Urinary bladder (tissue), 4 donors: ENCODE measurements around the gene TNNI3K. TPM values are rescaled to one million over a fixed set of nuclear protein-coding genes. Genes with fewer than 3 reads are reported as not detected.

Experiments used
- DNase-seq: peaks from one replicate; pipeline ENCODE4 v3.0.0-alpha.2; 2015; ENCODE audit errors: extremely low spot score
- H3K27ac ChIP-seq: one replicate; pipeline ENCODE4 v1.5.1; 2013; ENCODE audit warnings: low read depth, mild to moderate bottlenecking, moderate library complexity
- H3K36me3 ChIP-seq: one replicate; pipeline ENCODE4 v1.6.1; 2013; ENCODE audit warnings: mild to moderate bottlenecking, moderate library complexity; ENCODE audit not compliant: insufficient read depth
- H3K4me1 ChIP-seq: one replicate; pipeline ENCODE4 v1.6.1; 2013; ENCODE audit warnings: mild to moderate bottlenecking, moderate library complexity; ENCODE audit not compliant: insufficient read depth
- H3K4me3 ChIP-seq: one replicate; pipeline ENCODE4 v1.5.1; 2013; ENCODE audit warnings: low read depth, low read length
- WGBS: extraction: QIAGEN DNeasy Blood & Tissue Kit; methylation state at CpG from one replicate; pipeline ENCODE4 v1.1.7; 2013; 5-methylcytosine and 5-hydroxymethylcytosine counted together
- polyA plus RNA-seq: library from polyadenylated mRNA; stranded (reverse); fragments of 200-250 nt; gene quantifications from one replicate; pipeline ENCODE4 v1.2.3, GENCODE V29; 2013
- total RNA-seq: library from RNA; depleted of rRNA; stranded (reverse); fragments of >200 nt; gene quantifications from one replicate; pipeline ENCODE4 v1.2.3, GENCODE V29; 2014
- donor health status: healthy with polysubstance abuse.
- donor health status: healthy.

TNNI3K gene
- total and polyA plus RNA-seq, 2 donors, result 1.4 to 5.1 TPM

DNA sequence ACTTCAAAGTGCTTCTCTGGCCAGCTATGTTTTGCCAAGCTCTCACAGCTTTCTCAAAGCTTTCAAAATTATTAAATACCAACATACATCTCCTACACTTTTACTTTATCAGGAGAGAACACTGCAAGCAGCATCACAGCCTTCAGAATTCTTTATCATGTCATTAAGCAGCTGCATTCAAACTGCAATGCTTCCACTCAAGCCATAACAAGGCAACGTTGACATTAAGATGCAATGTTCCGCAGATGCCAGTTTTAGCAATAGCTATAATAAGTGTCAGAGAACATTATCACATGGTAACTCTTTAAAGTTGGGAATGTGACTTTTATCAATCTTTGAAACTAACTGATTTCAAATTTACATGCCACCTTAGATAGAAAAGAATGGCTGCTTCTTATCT is 185.3 kb downstream of the TNNI3K start:
- 46% methylated on average over 2 of the region's 2 CpGs for WGBS
- H3K36me3 ChIP-seq, result no peaks in the 10 kb centered on the region
- no peaks in the 10 kb centered on the region for H3K4me1 ChIP-seq
- H3K4me3 ChIP-seq, result no peak overlapping the region
- DNase-seq, result no peak
- H3K27ac ChIP-seq, result no peak overlapping the region

DNA sequence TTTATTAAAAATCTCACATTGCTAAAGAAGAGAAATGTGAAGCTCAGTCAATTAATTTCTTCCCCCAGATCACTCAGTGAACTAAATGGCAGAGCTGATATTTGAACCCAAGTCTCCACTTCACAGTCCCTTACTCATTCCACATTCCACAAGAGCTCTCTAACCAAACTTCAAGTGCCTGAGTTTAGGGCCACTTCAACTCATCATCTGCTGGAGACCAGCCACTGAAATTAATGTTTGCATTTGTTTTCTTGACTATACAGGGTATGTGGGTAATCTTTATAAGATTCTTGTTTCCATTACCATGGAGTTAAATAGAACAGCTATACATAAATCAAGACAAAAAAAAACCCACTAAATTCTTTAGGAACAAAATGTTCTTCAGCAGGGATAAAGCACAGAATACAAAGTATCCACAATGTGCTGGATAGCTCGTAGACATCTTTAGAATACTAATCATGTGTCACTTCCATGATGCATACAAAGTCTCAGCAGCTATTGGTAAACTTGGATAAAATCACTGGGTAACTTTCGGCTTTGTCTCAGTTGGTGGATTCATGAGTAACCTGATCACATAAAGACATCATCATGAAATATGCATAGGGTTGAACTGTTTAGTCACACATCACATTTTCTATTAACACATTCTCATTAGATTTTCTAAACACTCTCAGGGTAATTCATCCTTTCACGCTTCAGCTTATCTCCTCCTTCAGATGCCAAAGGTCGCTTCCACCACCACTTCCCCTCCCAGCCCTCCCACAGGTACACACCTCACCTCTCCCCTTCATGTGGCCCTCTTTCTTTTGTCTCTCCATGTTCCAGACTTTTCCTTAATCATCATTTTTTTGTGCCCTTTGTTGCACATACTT is 187.5 kb downstream of the TNNI3K start:
- H3K4me3 ChIP-seq, result no peak overlapping the region
- H3K4me1 ChIP-seq, result no peaks in the 10 kb centered on the region
- no peak overlapping the region for H3K27ac ChIP-seq
- WGBS, result 77% methylated on average over 4 of the region's 4 CpGs
- DNase-seq, result no peak
- H3K36me3 ChIP-seq, result no peaks in the 10 kb centered on the region

DNA sequence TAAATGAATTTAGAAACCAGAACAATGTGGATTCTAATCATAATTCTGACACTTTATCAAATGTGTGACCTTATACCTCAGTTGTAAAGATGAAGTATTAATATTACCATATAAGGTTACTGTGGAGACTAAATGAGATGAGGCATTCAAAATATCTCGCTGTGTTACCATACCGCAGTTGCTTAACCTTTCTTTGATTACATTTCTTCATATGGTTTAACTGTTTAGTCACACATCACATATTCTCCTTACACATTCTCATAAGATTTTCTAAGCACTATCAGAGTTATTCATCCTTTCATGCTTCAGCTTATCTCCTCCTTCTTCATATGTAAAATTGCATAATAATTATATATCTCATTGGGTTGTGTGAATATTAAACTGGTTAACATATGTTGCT is 188.3 kb downstream of the TNNI3K start:
- WGBS, result 91% methylated on average over 2 of the region's 2 CpGs
- H3K4me3 ChIP-seq, result no peak overlapping the region
- DNase-seq, result no peak
- H3K27ac ChIP-seq, result no peak overlapping the region
- H3K4me1 ChIP-seq, result no peaks in the 10 kb centered on the region
- H3K36me3 ChIP-seq, result no peaks in the 10 kb centered on the region

DNA sequence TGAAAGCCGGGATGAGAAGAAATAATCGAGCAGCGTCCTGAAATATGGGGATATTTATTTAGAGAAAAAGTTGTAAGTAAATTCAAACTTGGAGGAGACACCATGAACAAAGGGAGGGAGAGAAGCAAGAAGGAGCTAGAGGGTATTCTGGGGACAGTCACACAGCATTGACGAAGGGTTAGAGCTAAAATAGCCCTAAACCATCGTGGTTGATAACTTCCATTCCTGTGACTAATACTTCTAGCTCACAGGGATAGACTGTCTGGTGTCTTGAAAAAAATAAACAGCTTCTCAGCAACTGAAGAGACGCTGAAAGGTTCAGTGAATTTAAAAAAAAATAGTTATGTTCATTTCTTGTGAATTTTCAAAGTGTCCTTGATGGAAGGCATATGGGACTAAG is 190.5 kb downstream of the TNNI3K start:
- Histone ChIP-seq H3K36me3 (no peaks in the 10 kb centered on the region), H3K27ac (no peak overlapping the region), H3K4me3 (no peak overlapping the region), H3K4me1 (no peaks in the 10 kb centered on the region)
- WGBS, result 40% methylated on average over 6 of the region's 6 CpGs
- no peak for DNase-seq

DNA sequence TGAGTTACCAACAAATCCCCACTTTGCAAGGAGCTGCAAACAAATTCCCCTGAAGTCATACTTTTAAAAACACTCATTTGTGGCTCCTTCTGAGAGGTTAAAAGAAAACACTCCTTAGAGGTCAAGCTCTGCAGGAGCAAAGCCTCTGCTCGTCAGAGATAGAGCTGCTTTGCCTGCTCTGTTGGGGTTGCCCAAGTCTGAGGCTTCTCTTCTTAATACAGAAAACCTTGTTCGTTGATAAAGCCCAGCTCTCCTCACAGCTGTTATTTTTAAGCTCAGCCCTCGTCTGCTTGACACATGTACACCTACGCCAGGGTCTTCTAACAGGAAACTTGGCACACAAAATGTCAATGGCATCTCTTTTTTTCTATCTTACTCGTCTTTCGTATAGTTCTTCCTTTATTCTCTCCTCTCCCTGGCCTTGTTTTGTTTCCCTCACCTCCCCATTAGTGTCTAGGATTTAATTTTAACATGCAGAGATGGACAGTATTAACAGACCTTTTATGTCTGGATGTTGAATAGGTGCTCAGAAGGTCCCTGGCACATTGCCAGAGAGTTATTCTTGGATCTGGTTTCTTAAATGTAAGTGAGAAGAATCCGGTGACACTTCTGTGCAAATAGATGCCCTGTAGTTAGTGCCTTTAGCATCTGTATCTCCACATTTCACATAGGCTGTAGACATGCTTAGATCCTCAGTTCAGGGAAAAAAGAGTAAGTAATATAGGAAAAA is 191.2 kb downstream of the TNNI3K start:
- no peak for DNase-seq
- H3K36me3 ChIP-seq, result no peaks in the 10 kb centered on the region
- 44% methylated on average over 7 of the region's 7 CpGs for WGBS
- no peak overlapping the region for H3K4me3 ChIP-seq
- H3K4me1 ChIP-seq, result no peaks in the 10 kb centered on the region
- no peak overlapping the region for H3K27ac ChIP-seq

DNA sequence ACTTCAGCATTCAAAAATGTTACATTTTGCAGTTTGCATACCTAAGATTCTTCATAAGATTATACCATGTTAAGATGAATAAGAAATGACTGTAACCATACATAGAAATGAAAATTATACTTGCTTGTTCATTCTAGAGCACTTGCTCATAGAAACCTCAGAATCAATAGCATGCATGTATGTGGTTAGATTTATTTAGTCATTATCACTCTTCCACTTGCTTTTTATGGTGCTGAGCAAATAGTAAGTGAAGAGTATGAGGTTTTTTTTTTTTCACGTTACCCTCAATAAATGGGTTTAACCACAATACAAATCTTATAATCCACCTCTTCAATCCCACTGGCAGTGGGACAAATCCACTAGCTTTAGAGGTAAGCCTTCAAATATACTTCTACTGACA is 192.5 kb downstream of the TNNI3K start:
- no peaks in the 10 kb centered on the region for H3K36me3 ChIP-seq
- no peak for DNase-seq
- WGBS, result 63% methylated on average over 1 of the region's 1 CpG

DNA sequence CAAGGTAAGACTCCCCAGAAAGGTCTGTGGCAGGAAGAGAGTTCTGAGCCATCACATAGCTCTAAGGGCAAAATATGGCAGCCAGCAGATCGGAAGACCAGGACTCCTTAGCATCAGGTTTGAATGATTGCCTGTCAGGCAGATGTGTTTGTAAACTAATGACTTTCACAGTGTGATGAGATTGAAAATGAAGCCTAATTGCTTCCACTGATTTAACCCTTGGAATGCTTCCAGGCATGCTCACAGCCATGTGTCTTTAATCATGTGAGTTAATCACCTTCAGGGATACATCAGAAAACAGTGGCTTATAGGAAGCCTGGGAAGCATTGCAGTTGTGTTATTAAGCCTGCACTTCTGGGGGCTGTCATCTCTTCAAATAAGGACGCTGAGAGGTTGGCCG is 194.4 kb downstream of the TNNI3K start:
- WGBS, result 92% methylated on average over 3 of the region's 3 CpGs
- no peak for DNase-seq
- Histone ChIP-seq H3K4me3 (no peak overlapping the region), H3K27ac (no peak overlapping the region), H3K4me1 (no peaks in the 10 kb centered on the region), H3K36me3 (peaks cover 1% of the 10 kb centered on the region)

More for the DNA sequence above, 192.5 kb downstream of the TNNI3K start:
- H3K4me1 ChIP-seq, result no peaks in the 10 kb centered on the region
- H3K4me3 ChIP-seq, result no peak overlapping the region
- no peak overlapping the region for H3K27ac ChIP-seq

DNA sequence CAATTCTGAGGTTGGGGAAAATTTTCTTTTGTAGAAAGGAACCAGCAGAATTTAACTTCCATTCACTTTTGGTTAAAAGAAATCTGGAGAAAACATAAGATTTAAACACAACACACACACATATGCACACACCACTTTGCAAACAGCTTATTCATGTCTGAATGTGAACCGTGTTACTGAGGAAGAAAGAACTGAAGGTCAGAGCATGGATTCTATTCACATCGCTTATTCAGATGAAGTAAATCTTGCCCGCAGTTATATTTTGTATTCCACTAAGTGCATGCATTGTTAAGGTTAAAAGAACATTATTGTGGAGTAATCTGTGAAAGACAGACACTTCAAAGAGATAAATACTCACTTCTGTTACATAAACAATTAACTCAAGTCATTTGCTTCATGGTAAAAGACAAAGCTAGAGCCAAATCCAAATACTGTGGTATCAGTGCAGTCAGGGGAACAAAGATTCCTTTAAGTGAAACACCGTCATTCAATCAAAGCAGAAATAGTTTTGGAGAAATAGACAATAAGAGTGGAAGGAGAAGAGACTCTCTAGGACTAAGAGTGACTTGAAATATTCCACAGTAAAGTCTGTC is 195.3 kb downstream of the TNNI3K start:
- H3K27ac ChIP-seq, result no peak overlapping the region
- peaks cover 1% of the 10 kb centered on the region for H3K36me3 ChIP-seq
- WGBS, result 60% methylated on average over 4 of the region's 4 CpGs
- no peaks in the 10 kb centered on the region for H3K4me1 ChIP-seq
- DNase-seq, result no peak
- no peak overlapping the region for H3K4me3 ChIP-seq

DNA sequence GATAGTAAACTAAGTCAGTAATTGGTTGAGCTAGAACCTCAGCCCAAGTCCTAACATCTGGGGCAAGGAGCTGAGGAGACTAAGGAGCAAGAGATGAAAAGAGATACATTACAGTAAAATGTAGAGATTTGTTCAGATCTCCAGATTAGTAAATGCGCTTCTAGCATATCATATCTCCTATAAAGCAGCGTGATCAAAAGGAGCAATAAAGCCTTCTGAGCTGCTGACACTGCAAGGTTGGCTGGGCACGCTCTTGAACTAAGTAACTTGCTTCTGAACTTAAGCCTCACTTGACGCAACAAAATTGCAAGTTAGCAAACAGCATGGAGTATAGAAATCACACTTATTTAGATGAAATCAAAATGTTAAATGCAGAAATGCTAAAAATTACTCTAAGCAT is 196.3 kb downstream of the TNNI3K start:
- Histone ChIP-seq H3K4me3 (no peak overlapping the region), H3K4me1 (no peaks in the 10 kb centered on the region), H3K36me3 (peaks cover 1% of the 10 kb centered on the region), H3K27ac (no peak overlapping the region)
- DNase-seq, result no peak
- 53% methylated on average over 4 of the region's 4 CpGs for WGBS

DNA sequence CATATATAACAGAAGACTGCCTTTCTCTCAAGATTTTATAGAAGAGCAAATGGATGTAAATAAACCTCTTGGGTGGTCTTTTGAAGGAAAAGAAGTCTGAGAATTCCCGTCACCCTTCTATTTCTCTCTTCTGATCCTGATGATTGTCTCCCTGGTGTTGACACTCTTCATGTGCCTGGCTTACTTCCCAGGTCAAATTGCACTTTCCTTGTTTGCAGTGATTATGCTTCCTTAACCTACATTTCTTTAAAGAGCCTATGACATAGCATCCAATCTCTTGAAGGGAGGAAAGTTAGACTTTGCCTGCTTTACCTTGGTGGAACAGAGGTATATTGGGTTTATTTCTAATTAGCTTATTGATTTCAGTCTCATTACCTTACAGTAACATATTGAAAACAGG is 197.1 kb downstream of the TNNI3K start:
- no peak overlapping the region for H3K27ac ChIP-seq
- no peak overlapping the region for H3K4me3 ChIP-seq
- WGBS, result 32% methylated on average over 1 of the region's 1 CpG
- peaks cover 1% of the 10 kb centered on the region for H3K36me3 ChIP-seq
- no peak for DNase-seq
- no peaks in the 10 kb centered on the region for H3K4me1 ChIP-seq

DNA sequence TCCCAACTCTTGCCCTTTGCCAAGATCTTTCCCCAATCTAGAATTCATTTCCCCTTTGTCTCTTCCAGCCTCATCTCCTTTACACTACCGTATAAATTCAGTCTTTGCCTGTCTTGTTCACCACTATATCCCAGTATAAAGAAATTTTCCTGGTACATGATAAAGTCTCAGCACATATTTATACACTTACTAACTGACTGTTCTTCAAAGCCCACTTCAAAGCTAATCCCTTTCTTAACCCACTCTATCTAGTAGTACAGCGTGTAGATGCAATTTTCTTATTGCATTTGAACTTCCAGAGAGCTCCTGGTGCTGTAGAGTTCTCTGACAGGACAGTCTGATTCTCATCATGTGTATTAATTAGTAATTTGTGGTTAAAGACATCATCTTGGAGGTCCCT is 199.1 kb downstream of the TNNI3K start:
- H3K36me3 ChIP-seq, result peaks cover 1% of the 10 kb centered on the region
- WGBS, result 74% methylated on average over 2 of the region's 2 CpGs
- H3K4me3 ChIP-seq, result no peak overlapping the region
- no peaks in the 10 kb centered on the region for H3K4me1 ChIP-seq
- H3K27ac ChIP-seq, result no peak overlapping the region
- DNase-seq, result no peak

DNA sequence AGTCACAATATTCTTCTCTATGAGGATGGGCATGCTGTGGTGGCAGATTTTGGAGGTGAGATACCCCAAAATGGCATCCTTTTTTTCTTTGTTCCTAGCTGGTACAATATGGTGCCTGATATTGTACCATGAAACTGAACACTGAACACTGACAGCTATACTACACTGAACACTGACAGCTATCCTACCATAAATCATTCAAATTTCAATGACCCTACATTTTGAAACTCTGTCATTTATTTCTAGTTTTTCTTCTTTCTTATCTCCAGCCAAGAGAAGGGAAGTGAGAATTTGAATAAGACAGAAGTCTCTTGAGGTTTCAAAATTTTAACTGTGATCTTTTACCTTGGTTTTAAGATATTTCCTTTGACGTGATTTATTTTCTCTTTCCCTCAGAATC is 200.9 kb downstream of the TNNI3K start:
- DNase-seq, result no peak
- H3K4me3 ChIP-seq, result no peak overlapping the region
- WGBS, result 75% methylated on average over 1 of the region's 1 CpG
- H3K27ac ChIP-seq, result no peak overlapping the region
- peaks cover 1% of the 10 kb centered on the region for H3K36me3 ChIP-seq
- H3K4me1 ChIP-seq, result no peaks in the 10 kb centered on the region

DNA sequence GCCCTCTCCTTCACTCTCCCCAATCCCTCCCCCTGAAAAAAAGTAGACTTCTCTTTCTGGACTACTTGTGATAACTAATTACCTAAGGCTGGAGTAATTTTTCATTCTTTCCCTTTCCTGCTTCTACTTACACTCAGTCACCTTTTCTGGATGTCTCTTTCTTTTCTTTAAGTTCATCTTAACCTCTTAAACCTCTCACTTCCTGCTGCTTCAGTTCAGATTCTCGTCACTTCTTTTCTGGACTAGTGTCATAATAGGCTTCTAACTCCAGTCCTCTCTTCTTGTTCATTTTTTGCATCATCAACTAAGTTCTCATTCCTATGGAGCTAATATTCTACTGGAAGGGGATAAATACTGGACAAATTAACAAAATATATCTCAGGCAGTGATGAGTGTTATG is 201.8 kb downstream of the TNNI3K start:
- WGBS, result 89% methylated on average over 1 of the region's 1 CpG
- Histone ChIP-seq H3K4me3 (no peak overlapping the region), H3K4me1 (no peaks in the 10 kb centered on the region), H3K27ac (no peak overlapping the region), H3K36me3 (peaks cover 1% of the 10 kb centered on the region)
- no peak for DNase-seq

DNA sequence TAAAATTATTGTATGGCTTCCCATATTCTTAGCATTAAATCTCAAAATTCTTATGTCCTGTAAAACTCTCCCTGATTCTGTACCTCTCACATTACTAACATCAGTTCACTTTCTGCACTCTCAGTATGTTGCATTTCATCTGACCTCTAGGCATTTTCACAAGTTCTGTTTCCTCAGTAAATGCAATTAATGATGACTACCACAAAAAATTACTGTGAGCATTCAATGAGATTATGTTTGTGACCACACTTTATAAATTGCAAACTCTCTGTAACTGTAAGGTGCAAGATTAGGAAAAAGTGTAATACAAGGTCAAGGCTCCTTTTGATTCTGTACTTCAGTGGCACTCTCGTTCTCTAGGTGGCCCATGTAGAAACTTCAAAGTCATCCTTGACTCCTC is 216.8 kb downstream of the TNNI3K start:
- DNase-seq, result no peak
- H3K36me3 ChIP-seq, result no peaks in the 10 kb centered on the region
- H3K4me1 ChIP-seq, result no peaks in the 10 kb centered on the region
- no peak overlapping the region for H3K27ac ChIP-seq
- 88% methylated on average over 1 of the region's 1 CpG for WGBS
- H3K4me3 ChIP-seq, result no peak overlapping the region
